Caki2 (cell line): Measurements from ENCODE around the gene AFM. TPM values are rescaled to one million over a fixed set of nuclear protein-coding genes. Genes with fewer than 3 reads are reported as not detected.

Experiments
- DNase-seq: peaks from one replicate; pipeline ENCODE4 v3.0.0-alpha.2; 2015; ENCODE audit warnings: low read depth
- in situ Hi-C: cut with HindIII; loops from 2 replicates; pipeline ENCODE4 v1.10.0; 2016; ENCODE audit warnings: low sequenced_read_pairs, low pct_unique_long_range_greater_than_20kb, mixed read lengths
- total RNA-seq: library from RNA; depleted of rRNA; stranded (reverse); fragments of >200 nt; shearing (Covaris generic); gene quantifications from 2 replicates; pipeline ENCODE4 v1.2.3, GENCODE V29; 2014; ENCODE audit warnings: low replicate concordance

Gene AFM
- total RNA-seq, 1 experiment from 2014 or later = not detected

DNA sequence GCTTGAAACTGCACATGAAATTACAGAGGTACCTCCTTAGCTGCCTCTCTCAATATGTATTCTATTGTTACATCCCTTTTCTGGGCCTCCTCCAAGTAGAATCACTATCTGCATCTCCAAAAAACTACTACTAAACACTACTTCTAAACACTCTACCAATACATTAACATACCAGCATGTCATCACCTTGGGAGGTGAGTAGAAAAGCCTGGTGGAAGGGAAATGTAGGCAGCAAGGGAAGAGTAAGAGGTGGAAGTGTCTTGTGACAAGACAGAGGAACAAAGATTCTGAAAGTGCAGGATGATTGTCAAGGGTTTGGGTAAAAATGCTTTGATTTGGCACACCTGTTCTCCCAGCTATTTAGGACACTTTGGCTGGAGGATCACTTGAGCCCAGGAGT, 3.5 kb downstream of the AFM start:
- no peak for DNase-seq
- in situ Hi-C loops = no loop called here

DNA sequence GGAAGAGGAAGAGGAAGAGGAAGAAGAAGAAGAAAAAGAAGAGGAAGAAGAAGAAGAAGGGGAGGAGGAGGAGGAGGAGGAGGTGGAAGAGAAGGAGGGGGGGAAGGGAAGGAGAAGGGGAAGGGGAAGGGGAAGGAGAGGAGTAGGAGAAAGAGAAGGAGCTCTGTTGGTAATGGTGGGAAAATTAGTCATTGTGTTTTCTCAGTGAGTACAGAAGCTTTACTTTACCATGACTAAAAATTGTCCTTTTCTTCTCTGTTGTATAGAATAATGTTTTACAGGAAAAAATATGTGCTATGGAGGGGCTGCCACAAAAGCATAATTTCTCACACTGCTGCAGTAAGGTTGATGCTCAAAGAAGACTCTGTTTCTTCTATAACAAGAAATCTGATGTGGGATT, 4.1 kb downstream of the AFM start:
- DNase-seq = no peak
- in situ Hi-C loops = no loop called here

DNA sequence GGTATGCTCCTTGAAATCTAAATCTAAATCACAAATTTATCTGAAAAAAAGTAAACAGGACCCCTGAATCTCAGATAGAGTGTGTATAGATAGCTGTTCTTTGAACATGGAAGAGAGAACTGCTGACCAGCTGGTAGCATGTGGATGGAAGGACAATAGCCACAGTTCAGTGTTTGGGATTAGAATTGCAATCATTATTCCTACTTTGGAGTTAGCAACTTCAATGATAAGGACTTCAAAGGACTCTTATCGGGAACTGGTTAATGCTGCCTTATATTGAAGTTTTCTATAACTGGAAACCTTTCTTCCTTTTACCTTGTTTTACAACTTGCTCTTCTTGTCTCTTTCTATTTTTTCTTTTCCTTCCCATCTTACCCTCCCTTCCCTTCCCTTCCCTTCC, 5.0 kb downstream of the AFM start:
- DNase-seq = no peak
- in situ Hi-C loops = no loop called here

DNA sequence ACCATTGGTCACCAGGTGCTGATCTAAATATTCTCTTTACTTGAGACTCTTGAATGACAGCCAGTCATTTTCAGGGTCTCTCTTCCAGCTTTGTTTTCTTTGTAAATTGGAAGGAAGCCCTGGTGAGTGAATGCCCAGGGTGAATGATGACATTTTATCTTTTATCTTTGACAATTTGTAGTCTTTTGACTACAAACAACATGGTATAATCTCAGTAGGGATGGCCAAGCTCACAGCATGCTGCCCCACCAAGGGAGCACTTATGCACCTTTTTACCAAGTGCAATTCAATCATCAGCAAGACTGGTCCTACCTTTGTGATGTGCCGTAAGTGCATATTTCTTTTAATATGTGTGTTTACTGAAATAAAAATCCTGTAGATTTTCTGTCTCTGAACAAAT, 5.7 kb downstream of the AFM start:
- in situ Hi-C loops = no loop called here
- no peak for DNase-seq

DNA sequence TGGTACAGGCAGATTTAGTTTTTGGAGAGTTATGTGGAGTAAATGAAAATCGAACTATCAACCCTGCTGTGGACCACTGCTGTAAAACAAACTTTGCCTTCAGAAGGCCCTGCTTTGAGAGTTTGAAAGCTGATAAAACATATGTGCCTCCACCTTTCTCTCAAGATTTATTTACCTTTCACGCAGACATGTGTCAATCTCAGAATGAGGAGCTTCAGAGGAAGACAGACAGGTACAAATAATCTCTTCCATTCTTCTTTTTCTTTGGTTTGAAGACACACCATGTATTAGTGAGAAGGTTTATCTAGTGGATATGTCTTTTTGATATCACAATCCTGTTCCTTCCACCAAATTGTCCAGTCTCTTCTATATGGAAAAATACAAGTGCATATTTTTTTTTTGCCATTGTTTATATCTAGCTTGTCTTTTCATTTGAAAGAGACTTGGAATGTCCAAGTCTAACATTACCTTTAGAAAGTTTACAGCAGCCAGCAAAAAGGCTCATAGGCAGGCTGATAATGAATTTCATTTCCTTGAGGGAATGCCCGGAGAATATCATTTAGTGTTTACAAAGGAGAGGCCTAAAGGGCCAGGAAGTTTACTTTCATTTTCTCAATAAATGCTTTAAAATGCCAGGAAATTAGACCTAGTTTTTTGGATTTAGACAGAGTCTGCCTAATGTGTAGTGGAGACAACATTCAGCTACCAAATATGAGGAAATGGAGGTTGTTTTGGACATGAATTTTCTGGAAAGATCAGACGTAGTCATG, 18.6 kb downstream of the AFM start:
- in situ Hi-C loops = no loop called here
- DNase-seq = no peak

DNA sequence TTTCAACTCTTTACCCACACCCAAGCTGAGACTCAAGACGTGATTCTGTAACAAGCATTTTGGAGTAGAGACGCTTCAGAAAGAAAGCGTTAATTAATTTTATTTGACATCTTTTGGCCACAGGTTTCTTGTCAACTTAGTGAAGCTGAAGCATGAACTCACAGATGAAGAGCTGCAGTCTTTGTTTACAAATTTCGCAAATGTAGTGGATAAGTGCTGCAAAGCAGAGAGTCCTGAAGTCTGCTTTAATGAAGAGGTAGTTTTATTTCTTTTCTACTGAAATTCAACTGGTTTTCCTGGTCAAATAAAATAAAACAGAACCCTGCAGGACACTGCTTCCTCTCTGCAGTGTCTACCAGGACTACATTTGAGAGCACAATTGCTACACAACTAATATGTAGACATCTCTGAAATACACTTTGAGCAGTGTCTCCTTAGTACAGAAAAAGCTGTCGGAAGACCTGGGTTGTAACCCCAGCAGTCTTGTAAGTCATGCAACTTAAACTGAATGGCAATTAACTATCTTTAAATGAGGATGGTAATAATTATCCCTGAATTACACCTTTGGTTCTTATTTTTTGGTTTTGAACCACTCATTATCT, 20.2 kb downstream of the AFM start:
- DNase-seq = no peak
- in situ Hi-C loops = no loop called here

DNA sequence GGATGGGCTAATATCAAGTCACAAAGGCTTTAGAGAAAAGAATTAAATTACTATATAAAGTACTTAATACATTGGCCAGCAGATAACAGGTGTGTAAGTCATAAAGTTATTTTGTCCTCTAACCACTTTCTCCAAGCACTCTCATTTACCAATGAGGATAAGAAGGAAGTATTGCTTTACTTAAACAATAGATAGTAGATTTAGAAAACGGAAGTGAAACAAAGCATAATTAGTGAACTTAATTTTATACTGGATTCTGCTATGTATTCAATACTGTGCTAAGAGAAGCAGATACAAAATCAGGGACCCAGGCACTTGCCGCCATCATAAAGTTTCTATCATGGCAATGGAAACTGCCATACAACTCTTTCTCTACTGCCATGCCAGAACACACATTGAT, 24.0 kb downstream of the AFM start:
- DNase-seq = no peak
- in situ Hi-C loops = no loop called here

DNA sequence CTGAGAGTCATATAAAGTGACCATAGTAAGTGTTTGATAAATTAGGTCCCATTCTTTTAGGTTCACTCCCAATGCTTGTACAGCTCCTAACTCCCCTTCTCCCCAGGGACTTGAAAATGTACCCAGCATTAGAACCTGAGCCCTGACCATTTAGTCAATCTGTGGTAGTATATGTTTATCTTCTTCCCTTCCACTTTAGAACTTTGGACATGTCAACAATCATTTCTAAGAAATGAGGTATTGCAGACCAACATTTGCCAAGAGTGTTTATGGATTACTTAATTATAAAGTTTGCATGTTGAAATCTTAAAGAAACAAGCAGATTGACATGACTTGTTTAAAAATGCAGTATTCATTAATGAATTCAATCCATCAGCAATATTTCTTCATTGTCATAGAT, 26.0 kb downstream of the AFM start:
- in situ Hi-C loops = no loop called here
- DNase-seq = no peak

DNA sequence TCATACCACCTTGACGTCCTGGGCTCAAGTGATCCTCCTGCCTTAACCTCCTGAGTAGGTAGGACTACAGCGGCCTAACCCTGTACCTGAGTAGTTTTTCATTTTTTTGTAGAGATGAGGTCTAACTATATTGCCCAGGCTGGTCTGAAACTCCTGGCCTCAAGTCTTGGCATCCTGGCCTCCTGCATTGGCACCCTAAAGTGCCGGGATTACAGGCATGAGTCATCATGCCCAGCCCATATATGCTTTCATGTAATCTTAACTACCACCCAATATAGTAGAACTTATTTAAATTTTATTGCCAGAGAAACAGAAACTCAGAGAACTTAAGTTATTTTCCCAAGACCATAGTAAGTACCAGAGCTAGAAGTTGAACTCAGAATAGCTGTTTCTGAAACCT, 27.1 kb downstream of the AFM start:
- DNase-seq = no peak
- in situ Hi-C loops = no loop called here

DNA sequence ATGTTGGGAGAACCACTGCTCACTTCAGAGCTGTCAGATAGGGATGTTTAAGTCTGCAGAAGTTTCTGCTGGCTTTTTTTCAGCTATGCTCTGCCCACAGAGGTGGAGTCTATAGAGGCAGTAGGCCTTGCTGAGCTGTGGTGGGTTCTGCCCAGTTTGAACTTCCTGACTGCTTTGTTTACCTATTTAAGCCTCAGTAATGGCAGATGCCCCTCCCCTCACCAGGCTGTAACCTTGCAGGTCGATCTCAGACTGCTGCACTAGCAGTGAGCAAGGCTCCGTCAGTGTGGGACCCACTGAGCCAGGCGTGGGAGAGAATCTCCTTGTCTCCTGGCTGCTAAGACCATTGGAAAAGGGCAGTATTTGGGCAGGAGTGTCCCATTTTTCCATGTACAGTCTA, 36.8 kb downstream of the AFM start:
- in situ Hi-C loops = no loop called here
- no peak for DNase-seq

DNA sequence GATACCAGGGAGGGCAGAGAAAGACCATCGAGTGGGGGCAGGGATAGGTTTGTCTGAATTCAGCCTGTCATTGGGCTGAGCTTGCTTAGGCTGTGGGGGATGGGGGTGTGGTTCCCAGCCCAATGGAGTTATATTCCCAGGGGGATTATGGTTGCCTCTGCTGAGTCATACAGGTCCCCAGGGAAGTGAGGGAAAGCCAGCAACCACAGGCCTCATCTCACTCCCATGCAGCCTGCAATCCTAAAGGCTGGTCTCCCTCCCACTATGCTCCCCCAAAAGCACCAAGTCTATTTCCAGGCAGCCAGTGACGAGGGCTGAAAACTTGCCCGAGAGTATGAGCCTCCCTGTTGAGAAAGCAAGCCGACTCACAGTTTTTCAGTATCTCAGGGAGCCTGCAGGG, 39.3 kb downstream of the AFM start:
- in situ Hi-C loops = no loop called here
- no peak for DNase-seq

DNA sequence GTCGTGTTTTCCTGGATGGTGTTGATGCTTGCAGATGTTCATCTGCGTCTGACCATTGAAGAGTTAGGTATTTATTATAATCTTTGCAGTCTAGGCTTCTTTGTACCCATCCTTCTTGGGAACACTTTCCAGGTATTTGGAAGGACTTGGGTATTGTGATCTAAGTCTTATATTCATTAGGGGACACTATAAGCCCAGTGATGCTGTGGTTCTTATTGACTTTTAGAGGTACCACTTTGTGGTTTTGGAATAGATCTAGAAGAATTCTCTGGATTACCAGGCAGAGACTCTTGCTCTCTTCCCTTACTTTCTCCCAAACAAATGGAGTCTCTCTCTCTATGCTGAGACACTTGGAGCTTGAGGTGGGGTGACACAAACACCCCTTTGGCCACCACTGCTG, 41.6 kb downstream of the AFM start:
- in situ Hi-C loops = no loop called here
- DNase-seq = no peak

DNA sequence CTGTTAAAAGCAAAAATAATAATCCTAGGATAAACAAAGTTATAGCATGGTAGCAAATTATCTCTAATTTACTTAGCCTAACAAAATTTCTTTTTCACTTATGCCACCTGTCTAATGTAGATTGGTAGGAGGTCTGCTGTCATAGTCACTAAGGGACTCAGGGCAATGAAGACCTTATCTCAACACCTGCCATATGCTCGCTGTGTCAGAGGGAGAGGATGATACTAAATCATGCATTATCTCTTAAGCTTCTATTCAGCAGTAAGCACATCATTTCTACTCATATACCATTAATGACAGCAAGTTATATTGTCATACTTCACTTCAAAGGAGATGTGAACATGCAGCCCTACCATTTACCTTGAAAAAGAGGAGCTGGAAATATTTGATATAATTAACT, 44.1 kb downstream of the AFM start:
- DNase-seq = no peak
- in situ Hi-C loops = no loop called here

DNA sequence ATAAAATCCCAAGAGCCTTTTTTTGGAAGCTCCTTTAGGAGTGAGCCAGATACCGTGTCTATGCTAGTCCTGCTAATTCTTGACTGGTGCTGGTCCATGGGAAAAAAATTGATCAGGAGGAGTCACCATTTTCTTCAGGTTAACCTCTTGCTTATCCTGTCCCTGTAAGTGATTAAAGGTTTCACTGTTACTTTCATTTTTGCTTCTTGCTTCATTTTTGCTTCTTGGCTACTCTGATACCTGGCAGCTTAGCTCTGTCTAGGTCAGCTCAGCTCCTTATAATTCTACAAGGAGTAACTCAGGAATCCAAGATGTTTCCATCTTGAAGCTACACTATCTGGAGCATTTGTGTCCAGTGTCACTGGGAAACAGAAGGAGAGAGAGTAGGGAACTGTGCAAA, 45.7 kb downstream of the AFM start:
- in situ Hi-C loops = no loop called here
- DNase-seq = no peak

DNA sequence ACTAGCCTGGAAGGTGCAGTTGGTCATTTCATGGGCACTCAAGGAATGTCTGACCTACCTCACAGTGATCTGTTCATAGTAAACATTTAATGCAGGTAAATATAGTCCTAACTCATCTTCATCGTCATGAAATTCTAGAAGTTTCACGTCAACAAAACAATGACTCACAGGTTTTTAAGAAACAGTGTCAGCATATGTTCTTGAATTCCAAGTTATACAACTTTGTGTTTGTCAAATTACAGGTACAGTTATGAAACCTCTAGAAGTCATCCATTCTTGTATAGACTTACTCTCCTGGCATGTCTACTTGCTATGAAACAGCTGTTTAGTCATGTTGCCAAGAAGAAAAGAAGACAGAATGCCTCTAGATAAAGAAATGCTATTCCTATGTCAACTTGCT, 46.6 kb downstream of the AFM start:
- in situ Hi-C loops = no loop called here
- DNase-seq = no peak

DNA sequence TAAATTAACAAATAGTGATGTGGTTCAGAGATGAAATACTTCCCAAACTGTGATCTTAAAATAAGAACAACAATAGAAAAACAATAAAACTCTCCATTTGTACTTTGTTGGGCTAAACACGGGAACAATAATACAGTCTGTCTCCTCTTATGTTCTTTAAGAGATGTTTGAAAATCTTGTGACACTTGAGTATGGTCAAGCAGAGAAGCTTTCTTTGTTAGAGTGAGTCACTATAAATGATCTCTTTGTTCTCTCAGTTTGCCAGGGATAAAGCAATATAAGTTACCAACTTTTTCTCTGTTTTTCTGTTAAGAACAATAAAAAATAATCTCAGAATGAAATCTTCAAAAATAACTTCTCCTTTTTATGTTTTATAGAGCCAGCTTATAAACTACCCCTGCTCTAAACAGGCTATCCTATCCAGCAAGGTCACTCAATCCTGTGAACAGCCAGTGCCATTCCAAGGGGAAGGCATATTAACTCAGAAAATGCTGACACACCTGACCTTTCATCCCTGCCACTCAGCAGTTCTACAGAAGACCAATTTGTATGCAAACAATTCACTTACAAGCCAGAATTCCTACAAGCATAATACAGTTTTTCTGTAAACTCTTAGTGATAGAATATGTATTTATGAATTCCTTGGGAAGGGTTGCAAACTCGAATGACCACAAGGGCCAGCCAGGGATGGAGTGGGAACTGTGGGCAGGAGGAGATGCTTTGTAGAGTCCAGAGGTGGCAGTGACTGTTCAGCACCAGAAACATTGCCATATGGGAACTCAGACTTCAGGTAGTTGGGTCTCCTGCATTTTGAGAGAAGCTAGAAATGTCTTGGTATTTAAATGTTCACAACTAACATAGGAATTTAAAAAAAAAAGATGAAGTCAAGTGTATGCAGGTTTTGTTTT, 52.2 kb downstream of the AFM start:
- no peak for DNase-seq

DNA sequence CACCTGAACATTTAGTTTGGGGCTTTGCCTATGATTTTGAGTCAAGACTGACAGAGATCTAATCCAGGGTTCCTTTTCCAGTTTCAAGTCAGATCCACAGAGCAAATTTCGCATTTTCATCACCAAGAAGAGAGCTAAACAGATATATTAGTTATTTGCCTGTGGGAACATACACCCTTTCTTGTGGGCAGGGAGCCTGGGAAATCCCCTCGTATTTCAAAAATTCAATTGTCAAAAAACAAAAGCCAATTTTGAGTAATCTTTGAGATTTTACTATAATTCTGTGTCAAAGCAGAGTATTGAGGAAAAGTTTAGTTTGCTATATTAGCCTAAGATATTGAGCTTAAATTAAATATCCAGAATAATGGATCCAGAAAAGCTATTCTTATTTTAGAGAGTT, 56.6 kb downstream of the AFM start:
- in situ Hi-C loops = no loop called here
- no peak for DNase-seq

More for the DNA sequence above, 52.2 kb downstream of the AFM start:
- in situ Hi-C loops = no loop called here

DNA sequence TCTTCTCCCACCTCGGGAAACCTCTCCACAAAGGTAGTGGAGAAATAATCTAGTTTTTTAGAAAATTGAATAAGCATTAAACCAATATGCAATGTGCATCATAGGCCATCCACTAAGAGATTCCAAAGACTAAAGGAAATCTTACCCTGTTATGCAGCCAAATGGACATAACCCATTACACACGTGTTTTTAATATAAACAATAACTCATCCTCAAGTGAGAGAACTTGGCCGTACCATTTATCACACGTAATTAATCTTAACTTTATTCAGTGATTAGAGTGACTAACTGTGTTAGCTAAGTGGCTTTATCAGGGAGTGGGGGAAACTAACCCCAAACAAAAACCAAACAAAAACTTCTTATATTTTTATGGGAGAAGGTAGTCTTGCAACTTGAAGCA, 57.8 kb downstream of the AFM start:
- in situ Hi-C loops = no loop called here
- DNase-seq = no peak

DNA sequence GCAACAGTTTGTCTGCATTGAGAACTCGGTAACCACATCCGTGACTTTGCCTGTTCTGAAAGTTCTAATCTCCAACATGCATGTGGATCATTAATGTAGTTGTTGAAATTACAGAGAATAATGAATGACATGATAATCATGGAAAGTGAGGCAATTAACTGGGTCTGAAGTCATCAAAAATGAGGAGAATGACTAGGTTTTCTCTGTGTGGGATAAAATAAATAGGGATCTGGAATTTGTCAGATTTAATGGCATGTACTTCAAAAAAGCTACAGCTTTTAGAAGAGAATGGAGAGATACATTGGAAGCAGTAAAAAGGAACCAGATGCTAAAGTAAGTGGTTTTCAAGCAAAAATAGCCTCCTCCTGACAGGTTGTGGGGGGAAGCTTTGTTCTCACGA, 59.3 kb downstream of the AFM start:
- in situ Hi-C loops = no loop called here
- DNase-seq = no peak
